Mesothelial cell of epicardium (in vitro differentiated cells): ENCODE data around the gene FITM2. TPM values are rescaled to one million over a fixed set of nuclear protein-coding genes. Genes with fewer than 3 reads are reported as not detected.

ENCODE experiments used
- DNase-seq, 2 experiments: peaks; one replicate each; pipeline ENCODE4 v3.0.0; 2021; ENCODE audit warnings: low spot score in 2 of 2; ENCODE audit not compliant: unreplicated experiment in 2 of 2
- H3K27ac Mint-ChIP-seq: 2 replicates; pipeline ENCODE4 v1.8.0; 2021; ENCODE audit warnings: mixed read lengths
- H3K27me3 Mint-ChIP-seq: 2 replicates; pipeline ENCODE4 v1.8.0; 2021; ENCODE audit warnings: low read depth, mixed read lengths
- H3K36me3 Mint-ChIP-seq: 2 replicates; pipeline ENCODE4 v1.8.0; 2021; ENCODE audit warnings: mixed read lengths
- H3K4me1 Mint-ChIP-seq: 2 replicates; pipeline ENCODE4 v1.8.0; 2021; ENCODE audit warnings: mixed read lengths
- H3K4me3 Mint-ChIP-seq: 2 replicates; pipeline ENCODE4 v1.8.0; 2021; ENCODE audit warnings: mild to moderate bottlenecking, moderate library complexity, mixed read lengths
- H3K9me3 Mint-ChIP-seq: 2 replicates; pipeline ENCODE4 v1.8.0; 2021; ENCODE audit warnings: mixed read lengths
- CTCF ChIP-seq: fragments of 200-600 bp; sonication (generic); IDR thresholded peaks from one replicate; pipeline ENCODE4 v1.5.0; 2021; ENCODE audit warnings: antibody characterized with exemption; ENCODE audit not compliant: unreplicated experiment
- total RNA-seq: library from RNA; stranded (reverse); gene quantifications from 3 replicates; pipeline ENCODE4 v1.2.1, GENCODE V29; 2021

FITM2 gene
- total RNA-seq, 1 donor from 2014 or later, result 4.2 TPM

- H3K27ac Mint-ChIP-seq, result no peak overlapping the region
- no peaks in the 10 kb centered on the region for H3K9me3 Mint-ChIP-seq
- no peaks in the 10 kb centered on the region for H3K4me1 Mint-ChIP-seq
- no peak for DNase-seq
- no peak overlapping the region for H3K4me3 Mint-ChIP-seq
- no peaks in the 10 kb centered on the region for H3K27me3 Mint-ChIP-seq
- H3K36me3 Mint-ChIP-seq, result no peaks in the 10 kb centered on the region
- no peak for TF ChIP-seq CTCF
Measured at GRCh38 chr20:44274303-44275017, 36.5 kb downstream of the FITM2 start.

- no peak overlapping the region for H3K4me3 Mint-ChIP-seq
- no peak for TF ChIP-seq CTCF
Measured at GRCh38 chr20:44273231-44274215, 37.5 kb downstream of the FITM2 start.

GRCh38 chr20:44271915-44272663 is 38.9 kb downstream of the FITM2 start:
- no peaks in the 10 kb centered on the region for H3K36me3 Mint-ChIP-seq
- no peaks in the 10 kb centered on the region for H3K4me1 Mint-ChIP-seq
- no peak overlapping the region for H3K27ac Mint-ChIP-seq
- TF ChIP-seq CTCF, result no peak
- peaks cover 2% of the 10 kb centered on the region for H3K27me3 Mint-ChIP-seq
- no peak overlapping the region for H3K4me3 Mint-ChIP-seq
- H3K9me3 Mint-ChIP-seq, result peaks cover 4% of the 10 kb centered on the region
- DNase-seq, result no peak

More at GRCh38 chr20:44273231-44274215, 37.5 kb downstream of the FITM2 start:
- no peak for DNase-seq
- H3K27ac Mint-ChIP-seq, result no peak overlapping the region
- H3K27me3 Mint-ChIP-seq, result peaks cover 1% of the 10 kb centered on the region
- no peaks in the 10 kb centered on the region for H3K4me1 Mint-ChIP-seq
- no peaks in the 10 kb centered on the region for H3K36me3 Mint-ChIP-seq
- peaks cover 2% of the 10 kb centered on the region for H3K9me3 Mint-ChIP-seq

GRCh38 chr20:44268802-44269201 is 42.2 kb downstream of the FITM2 start:
- H3K4me3 Mint-ChIP-seq, result no peak overlapping the region
- H3K27me3 Mint-ChIP-seq, result peaks cover 2% of the 10 kb centered on the region
- no peak for TF ChIP-seq CTCF
- peaks cover 4% of the 10 kb centered on the region for H3K9me3 Mint-ChIP-seq
- H3K27ac Mint-ChIP-seq, result no peak overlapping the region
- DNase-seq, result no peak
- H3K36me3 Mint-ChIP-seq, result no peaks in the 10 kb centered on the region
- H3K4me1 Mint-ChIP-seq, result no peaks in the 10 kb centered on the region

GRCh38 chr20:44264287-44264686 is 46.7 kb downstream of the FITM2 start:
- H3K27me3 Mint-ChIP-seq, result peaks cover 2% of the 10 kb centered on the region
- H3K9me3 Mint-ChIP-seq, result peaks cover 4% of the 10 kb centered on the region
- no peak overlapping the region for H3K27ac Mint-ChIP-seq
- TF ChIP-seq CTCF, result no peak
- no peak for DNase-seq
- H3K36me3 Mint-ChIP-seq, result no peaks in the 10 kb centered on the region
- no peak overlapping the region for H3K4me3 Mint-ChIP-seq
- no peaks in the 10 kb centered on the region for H3K4me1 Mint-ChIP-seq
